ENCODE measurements around the gene SPATA16.
"Not testable (repeated sequence)": the region's sequence is repeated elsewhere in the genome, so short reads cannot be mapped to it uniquely, and the experiment has no call there.

The SPATA16 gene, protein sequence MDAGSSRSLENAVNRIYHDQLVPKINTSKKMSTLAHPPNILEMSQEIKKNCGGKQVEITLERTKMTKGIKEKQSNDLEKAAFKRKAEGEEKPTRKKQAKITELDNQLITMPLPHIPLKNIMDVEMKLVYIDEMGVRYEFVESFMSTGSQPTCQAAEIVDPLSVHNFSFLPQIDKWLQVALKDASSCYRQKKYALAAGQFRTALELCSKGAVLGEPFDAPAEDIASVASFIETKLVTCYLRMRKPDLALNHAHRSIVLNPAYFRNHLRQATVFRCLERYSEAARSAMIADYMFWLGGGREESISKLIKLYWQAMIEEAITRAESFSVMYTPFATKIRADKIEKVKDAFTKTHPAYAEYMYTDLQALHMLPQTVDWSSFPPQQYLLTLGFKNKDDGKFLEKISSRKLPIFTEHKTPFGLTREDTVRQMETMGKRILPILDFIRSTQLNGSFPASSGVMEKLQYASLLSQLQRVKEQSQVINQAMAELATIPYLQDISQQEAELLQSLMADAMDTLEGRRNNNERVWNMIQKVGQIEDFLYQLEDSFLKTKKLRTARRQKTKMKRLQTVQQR

DNA sequence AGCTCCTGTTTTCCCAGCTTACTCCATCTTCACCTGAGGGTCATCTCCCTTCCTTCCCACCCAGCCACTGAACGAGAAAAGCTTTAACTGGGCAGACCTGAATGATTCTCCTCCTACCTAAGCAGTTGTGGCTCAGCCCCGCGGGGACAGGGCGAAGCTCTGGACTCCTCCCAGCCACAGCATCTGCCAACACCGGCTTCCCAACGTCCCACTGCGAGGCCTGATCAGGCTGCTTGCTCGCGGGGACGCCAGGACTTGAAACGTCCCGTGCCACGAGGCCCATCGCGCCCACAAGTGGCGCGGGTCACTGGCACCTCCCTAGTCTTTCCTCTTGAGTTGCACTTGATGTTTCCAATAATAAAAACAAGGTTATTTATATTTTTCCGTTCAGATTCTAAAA lies at the start of gene SPATA16:
TSS of gene SPATA16 (minus strand) at position 250 of the 400 bp plus-strand sequence. CDS start 23,504 bp downstream, outside the sequence.
- DNase-seq (ENCODE audit: low read depth in 2 of 2) = no peak

DNA sequence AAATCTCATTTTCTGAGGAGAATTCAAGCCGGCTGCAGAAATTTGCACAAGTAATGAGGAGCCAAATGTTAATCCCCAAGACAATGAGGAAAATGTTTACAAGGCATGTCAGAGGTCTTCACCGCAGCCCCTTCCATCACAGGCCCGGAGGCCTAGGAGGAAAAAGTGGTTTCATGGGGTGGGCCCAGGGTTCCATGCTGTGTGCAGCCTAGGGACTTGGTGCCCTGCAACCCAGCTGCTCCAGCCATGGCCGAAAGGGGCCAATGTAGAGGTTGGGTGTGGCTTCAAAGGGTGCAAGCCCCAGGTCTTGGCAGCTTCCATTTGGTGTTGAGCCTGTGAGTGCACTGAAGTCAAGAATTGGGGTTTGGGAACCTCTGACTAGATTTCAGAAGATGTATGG lies 42.0 kb upstream of the SPATA16 start:
- not testable (repeated sequence) for DNase-seq (ENCODE audit: low read depth in 2 of 2)

DNA sequence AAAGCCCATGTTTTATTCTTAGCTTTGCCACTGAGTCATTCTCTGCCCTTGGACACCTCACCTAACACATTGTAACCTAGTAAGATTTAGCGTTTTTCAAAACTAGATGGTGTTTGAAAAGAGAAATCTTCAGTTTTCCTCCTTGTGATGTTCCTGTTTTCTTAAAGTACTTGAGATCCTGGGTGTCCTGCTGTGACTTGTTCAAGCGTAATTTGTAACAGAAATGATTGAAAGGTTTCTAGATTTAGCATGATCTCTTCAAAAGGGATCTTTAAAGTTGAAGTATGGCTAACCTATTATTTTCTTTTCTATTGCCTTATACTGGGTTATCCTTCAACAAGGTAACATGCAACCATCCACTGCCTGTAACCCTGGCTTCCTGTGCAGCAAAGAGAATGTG lies 32.6 kb upstream of the SPATA16 start:
- DNase-seq (ENCODE audit: low read depth in 2 of 2) = no peak

DNA sequence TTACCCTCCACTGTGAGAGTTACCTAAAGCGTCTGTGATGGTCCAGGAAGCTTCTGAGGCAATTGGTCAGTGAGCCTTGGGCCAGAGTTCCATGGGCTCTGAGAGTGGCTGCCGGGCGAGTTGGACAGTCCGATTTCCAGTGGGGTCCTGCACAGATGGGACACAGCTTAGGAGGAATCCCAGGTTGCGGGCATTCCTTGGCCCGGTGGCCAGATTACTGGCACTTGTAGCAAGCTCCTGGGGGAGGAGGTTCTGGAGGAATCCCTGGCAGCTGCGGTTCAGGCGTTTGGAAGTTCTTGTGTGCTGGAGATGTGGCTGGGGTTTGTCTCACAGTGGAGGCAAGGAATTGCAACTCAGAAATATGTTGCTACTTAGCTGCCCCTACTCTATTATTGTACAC lies 18.1 kb upstream of the SPATA16 start:
- DNase-seq (ENCODE audit: low read depth in 2 of 2) = not testable (repeated sequence)

DNA sequence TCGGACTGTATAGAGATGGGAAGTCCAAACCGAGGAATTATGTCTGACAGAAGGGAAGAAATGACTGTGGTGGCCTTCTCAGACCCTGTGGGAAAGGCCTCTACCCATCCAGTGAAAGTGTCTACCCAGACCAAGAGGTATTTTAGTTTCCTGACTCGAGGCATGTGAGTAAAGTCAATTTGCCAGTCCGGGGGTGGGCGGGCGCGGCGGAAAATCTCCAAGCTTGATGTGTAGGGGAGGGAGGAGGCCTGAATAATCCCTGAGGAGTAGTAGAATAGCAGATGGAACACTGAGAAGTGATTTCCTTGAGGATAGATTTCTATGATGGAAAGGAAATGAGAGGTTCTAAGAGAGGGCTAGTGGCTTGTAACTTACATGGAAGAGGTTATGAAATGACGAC lies 15.5 kb upstream of the SPATA16 start:
- not testable (repeated sequence) for DNase-seq (ENCODE audit: low read depth in 2 of 2)

DNA sequence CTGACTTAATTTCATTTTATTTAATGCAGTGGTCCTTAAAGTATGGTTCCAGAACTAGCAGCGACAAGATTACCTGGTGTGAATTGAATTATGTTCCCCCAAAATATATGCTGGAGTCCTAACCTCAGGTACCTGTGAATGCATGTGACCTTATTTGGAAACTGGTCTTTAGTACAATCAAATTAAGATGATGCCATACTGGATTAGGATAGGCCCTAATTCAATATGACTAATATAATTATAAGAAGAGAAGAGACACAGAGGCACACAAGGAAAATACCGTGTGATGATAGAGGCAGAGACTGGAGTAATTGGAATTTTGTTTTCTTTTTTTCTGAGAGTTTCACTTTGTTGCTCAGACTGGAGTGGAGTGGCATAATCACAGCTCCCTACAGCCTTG lies 12.6 kb upstream of the SPATA16 start:
- no peak for DNase-seq (ENCODE audit: low read depth in 2 of 2)

DNA sequence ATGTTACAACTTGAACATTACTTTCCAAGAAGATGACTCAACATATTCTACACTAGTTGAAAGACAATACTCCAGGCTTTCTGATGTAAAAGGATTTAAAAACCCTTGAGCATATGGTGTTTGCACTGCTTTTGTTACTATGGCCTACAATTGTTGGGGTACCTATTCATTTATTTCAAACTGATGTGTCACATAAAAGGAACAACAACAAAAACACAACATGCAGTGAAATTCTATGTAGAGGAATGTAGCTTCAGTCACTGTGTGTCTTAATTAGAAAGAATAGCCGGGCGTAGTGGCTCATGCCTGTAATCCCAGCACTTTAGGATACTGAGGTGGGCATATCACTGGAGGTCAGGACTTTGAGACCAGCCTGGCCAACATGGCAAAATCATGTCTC lies 1.6 kb downstream of the SPATA16 start:
- no peak for DNase-seq (ENCODE audit: low read depth in 2 of 2)

DNA sequence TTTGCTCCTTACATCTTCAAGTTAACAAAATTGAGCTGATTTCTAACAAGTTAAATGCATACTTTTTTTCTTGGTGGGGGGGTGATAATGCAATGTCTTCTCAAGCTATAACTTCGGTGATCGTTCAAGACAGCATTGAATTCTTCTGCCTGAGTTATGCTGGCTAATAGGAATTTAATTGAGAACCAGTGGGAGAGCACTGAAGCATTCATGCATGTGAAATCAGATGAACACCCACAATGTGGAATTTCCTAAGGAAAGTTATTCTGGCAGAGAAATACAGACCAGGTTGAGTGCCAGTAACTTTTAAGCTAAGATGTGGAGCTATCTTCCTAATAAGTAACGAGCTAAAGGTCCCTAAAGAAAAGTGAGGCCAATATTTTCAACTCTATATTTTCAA lies 3.0 kb downstream of the SPATA16 start:
- no peak for DNase-seq (ENCODE audit: low read depth in 2 of 2)

DNA sequence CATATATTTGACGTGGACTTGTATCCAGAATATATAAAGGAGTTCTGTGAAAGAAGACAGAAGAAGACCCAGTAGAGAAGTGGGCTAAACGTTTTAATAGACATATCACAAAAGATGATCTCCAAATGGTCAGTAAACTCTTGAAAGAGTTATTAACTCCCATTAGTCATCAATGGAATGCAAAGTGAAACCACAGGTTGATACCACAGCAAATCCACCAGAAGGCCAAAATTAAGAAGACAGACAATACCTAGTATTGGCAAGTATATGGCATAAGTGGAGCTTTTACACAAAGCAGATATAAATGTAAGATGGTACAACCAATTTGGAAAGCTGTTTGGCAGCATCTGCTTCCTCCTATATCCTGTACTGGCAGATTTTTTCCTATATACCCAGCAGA lies 6.0 kb downstream of the SPATA16 start:
- no peak for DNase-seq (ENCODE audit: low read depth in 2 of 2)

DNA sequence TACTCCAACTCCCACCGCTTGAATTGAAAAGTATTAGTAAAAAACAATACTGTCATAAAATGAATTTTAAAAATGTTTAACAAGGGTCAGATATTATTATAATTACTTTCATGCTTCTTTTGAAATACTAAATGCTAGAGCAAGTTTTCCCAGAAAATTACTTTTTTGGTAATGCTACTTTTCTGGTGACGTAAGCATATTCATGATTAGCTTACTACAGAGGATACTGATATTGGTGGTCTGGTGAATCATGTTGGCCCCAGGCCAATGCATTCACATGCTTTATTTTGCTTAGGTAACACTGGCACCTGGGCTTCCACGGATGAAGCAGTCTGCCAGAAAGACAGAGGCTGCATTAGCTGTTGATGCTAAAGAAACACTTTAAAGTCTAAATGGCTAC lies 12.4 kb downstream of the SPATA16 start:
- DNase-seq (ENCODE audit: low read depth in 2 of 2) = no peak

DNA sequence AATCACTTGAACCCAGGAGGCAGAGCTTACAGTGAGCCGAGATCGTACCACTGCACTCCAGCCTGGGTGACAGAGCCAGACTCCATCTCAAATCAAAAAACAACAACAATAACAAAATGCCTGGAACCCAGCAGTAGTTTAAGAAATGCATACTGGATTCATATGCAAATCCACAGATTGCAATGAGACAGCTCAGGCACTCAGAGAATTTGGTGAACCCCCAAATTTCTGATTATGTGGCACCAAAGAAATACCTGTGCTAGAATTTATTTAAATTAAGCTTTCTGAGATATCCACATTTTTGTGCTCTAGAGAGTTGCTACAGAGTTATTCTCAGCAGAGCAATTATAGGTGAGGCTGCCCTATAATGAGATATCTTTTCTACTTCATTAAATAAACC lies 29.7 kb downstream of the SPATA16 start:
- no peak for DNase-seq (ENCODE audit: low read depth in 2 of 2)

DNA sequence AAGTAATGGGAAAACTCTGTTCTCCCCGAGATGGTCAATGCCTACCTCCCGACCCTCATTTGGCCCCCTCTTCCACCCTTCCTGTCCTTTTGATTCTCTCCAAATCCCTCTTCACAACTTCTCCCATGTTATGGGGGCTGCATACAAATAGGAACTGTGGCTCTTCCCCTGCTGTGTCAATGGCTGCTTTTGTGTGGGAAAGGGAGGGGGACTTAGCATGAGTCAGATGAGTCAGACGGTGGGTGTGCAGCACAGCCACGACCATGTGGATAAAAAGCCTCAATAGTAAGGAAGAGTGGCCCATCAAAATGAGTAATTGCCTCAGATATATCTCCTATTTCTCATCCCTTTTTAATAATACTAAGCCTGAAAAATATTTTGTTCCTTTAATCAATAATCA lies 31.9 kb downstream of the SPATA16 start:
- no peak for DNase-seq (ENCODE audit: low read depth in 2 of 2)

DNA sequence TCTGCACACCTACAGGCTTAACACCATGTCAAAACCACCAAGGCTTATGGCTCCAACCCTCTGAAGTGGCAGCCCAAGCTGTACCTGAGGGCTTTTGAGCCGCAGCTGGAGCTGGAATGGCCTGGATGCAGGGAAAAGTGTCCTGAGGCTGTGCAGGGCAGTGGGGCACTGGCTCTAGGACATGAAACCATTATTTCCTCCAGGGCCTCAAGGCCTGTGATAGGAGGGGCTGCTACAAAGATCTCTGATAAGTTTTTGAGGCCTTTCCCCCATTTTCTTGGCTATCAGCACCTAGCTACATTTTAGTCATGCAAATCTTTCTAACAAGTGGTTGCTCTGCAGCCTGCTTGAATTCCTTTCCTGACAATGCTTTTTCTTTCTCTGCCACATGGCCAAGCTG lies 37.6 kb downstream of the SPATA16 start:
- DNase-seq (ENCODE audit: low read depth in 2 of 2) = no peak

DNA sequence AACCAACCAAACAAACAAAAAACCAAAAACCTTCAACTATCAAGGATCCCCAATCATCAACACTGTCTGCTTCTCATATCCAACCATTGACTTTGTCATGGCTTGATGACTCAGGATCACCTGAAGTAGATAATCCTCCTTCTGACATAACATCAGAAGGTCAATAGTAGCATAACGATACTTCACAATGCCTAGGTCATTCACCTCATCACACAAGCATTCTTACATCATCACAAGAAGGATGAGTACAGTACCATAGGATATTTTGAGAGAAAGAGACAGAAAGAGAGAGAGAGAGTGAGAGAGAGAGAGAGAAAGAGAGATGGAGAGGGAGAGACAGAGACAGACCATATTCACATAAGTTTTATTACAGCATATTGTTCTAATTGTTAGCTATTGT lies 42.1 kb downstream of the SPATA16 start:
- no peak for DNase-seq (ENCODE audit: low read depth in 2 of 2)

DNA sequence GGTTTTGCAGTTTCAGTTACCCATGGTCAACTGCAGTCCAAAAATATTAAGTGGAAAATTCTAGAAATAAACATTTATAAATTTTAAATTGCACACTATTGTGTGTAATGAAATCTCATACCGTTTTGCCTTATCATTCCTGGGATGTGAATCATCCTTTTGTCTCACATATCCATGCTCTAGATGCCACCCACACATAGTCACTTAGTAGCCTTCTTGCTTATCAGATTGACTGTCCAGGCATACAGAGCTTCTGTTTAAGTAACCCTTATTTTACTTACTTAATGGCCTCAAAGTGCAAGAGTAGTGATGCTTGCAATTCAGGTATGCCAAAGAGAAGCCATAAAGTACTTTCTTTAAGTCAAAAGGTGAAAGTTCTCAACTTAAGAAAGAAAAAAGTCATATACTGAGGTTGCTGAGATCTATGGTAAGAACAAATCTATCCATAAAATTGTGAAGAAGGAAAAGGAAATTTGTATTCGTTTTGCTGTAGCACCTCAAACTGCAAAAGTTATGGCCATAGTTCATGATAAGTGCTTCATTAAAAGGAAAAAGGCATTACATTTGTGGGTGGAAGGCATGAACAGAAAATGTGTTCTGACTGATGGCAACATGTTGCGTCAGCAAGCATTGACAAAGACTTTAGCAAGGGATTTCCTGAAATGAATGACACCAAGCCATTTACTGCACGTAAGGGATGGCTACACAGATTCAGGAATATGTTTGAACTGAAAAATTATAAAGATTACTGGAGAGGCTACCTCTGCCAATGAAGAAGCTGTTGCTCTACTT lies 43.8 kb downstream of the SPATA16 start:
- DNase-seq (ENCODE audit: low read depth in 2 of 2) = no peak

DNA sequence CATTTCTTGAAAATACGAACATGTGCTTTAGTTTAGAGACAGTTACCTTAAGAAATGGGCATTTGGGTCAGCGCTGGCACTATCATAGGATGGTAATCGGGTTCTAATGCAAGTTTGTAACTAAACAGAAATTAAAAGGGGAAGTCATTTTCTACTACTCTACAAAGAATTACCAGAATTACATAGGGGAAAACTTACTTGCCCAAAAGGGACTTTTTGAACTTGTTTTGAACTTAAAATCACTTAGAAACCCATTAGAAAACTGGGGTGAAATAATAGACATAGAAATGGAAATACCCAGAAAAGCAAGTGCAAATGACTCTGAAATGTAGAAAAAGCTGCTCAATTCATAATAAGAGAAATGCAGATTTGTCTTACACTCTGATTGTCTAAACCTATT lies 44.9 kb downstream of the SPATA16 start:
- DNase-seq (ENCODE audit: low read depth in 2 of 2) = no peak

DNA sequence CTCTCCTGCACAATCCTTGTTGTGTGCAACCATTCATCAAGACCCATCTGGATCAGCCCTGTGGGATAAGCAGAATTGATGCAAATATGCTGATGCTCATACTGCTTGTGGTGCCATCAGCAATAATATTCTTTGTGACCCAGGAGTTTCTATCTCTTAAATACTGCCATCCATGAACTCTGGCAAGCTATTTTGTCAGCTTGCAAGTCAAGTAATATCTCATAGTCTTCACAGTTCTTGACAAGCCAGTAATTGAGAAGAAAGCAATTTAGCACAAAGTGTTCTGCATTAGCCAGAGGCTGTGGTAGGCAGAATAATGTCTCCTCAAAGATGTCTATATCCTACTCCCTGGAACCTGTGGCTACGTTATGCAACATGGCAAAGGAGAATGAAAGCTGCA lies 49.0 kb downstream of the SPATA16 start:
- no peak for DNase-seq (ENCODE audit: low read depth in 2 of 2)

DNA sequence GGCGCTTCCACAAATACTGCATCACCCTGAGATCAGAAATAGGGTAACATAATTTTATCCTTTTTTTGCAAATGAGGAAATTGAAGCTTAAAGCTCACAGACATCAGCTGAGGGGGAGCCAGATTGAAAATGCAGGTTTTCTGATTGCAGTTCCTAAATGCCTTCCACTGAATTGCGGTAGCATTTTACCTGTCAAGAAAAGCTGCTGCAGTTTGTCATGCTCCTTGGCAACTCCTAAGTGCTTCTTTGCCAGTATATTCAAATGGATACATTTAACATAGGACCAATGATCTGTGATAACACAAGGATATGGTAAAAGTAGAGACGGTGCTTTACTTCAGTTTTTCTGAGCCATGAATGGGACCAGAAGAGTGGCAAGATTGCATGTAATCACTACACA lies 50.5 kb downstream of the SPATA16 start:
- DNase-seq (ENCODE audit: low read depth in 2 of 2) = no peak

DNA sequence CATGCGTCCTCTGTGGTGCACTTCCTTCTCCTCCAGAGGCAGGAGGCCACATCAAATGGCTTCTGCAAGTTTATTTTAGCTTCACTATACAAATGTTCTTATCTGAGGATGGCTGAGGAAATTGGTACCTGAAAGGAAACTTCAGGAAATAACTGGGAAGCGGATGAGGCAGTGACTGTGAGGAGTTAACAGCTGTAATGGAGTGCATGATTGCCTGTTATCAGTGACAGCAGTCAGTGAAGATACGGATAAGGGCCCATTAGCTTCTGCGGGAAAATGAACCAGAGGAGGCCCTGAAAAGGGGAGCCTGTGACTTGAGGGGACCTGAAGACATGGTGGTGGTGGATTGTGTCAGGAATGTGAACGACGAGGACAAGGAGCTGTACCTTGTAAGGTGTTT lies 51.8 kb downstream of the SPATA16 start:
- no peak for DNase-seq (ENCODE audit: low read depth in 2 of 2)

DNA sequence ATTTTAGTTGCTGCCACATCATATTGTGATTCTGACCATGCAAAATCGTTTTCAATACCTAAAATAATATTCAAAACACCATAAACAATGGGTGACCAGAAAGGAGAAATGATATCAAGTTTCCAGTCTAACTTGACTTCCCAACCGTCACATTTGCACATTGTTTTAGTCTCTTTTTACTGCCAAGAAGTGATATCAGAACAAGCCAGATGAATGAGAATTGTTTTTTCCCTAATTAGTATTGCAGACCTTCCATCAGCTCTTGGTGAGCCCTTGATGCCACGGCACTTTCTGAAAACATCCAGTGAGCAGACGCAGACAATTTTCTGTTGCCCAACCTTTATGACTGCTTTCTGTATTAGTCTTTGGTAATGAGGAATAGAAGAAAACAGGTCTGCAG lies 62.5 kb downstream of the SPATA16 start:
- no peak for DNase-seq (ENCODE audit: low read depth in 2 of 2)

DNA sequence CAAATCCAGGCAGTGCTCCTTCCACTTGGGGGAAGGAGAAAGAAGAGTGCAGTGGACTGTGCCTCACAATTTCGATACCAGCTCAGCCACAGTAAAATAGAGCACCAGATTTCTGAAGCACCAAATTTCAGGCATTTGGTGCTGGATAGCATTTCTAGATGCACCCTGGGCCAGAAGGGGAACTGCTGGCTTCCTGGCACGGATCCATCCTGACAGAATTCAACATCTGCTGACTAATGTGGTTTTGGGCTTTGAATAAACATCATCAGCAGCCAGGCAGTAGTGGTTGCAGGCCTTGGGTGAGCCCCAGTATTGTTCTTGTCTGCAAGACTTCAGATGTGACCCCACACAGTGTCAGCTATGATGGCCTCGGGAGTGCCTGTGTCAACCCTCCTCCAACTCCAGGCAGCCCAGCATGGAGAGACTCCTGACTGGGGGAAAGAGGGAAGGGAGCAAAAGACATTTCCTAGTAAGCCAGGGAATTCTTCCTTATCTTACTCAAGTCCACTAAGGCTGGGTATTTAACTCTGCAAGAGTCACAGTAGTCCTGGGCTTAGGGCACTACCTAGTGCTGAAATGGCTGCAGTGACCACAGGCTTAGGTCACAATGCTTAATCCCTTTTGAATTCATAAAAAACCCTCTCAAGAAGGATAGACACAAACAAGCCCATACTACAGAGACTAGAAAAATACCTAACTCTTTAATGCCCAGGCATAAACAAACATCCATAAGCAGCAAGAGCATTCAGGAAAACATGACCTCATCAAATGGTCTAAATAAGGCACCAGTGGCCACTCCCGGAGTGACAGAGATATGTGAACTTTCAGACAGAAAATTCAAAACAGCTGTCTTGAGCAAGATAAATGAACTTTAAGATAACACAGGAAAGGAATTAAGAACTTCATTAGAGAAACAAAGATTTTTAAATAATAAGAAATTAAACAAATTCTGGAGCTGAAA lies 74.7 kb downstream of the SPATA16 start:
- DNase-seq (ENCODE audit: low read depth in 2 of 2) = no peak

DNA sequence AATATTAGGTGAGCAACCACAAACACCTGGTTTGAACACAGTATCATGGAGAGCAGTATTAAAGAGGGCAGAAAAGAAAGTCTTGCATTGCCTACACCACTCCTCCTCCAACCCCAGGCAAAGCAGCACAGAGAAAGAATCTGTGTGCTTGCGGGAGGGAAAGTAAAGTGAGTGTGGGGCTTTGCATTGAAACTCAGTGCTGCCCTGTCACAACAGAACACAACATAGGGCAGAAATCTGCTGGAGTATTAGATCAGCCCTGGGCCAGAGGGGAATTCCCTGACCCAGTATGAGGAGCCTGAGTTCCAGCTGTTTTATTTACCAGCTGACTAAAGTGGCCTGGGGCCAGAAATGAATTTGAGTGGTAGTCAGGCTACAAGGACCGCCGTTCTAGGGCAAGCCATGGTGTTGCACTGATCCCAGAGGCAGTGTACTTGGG lies 75.5 kb downstream of the SPATA16 start:
- no peak for DNase-seq (ENCODE audit: low read depth in 2 of 2)
